D721Med (cell line): Measurements from ENCODE around the gene CCL28.

Experiments used
- DNase-seq: peaks from one replicate; pipeline ENCODE4 v3.0.0; 2011; ENCODE audit warnings: low spot score; ENCODE audit not compliant: insufficient read length
- FAIRE-seq: peaks from 2 replicates; lab custom pipeline; 2011; peaks lifted over from hg19 to GRCh38; lab: Jason Lieb, UNC
- TF ChIP-seq, protein P1 (sequence below): IDR thresholded peaks from 2 replicates; pipeline ENCODE4 v1.5.1; 2012; ENCODE audit warnings: mild to moderate bottlenecking, control low read depth; ENCODE audit not compliant: insufficient read depth; ENCODE audit errors: missing control alignments

The CCL28 gene

DNA sequence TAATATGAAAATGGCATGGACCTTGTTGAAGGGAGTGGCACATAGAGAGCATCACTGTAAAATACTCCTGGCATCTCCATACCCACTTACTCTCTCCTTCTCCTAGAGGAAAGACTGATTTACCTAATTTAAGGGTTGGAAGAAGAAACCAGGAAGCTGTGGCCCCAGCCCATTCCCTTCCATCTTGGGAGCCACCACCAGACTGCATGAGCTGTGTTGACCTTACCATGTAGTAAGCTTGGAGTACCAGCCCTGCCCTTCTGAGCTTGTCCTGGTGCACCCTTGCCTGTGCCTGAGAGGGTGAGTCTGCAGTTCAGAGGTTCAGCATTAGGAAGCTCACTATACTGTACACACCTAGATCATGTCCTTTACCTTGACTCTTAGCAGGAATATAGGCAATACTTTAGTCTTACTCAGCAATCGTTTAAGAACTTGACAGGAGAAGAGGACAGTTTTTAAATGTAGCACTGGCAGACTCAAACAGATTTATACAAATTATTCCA lies 63.3 kb downstream of the CCL28 start:
- TF ChIP-seq, protein P1, sequence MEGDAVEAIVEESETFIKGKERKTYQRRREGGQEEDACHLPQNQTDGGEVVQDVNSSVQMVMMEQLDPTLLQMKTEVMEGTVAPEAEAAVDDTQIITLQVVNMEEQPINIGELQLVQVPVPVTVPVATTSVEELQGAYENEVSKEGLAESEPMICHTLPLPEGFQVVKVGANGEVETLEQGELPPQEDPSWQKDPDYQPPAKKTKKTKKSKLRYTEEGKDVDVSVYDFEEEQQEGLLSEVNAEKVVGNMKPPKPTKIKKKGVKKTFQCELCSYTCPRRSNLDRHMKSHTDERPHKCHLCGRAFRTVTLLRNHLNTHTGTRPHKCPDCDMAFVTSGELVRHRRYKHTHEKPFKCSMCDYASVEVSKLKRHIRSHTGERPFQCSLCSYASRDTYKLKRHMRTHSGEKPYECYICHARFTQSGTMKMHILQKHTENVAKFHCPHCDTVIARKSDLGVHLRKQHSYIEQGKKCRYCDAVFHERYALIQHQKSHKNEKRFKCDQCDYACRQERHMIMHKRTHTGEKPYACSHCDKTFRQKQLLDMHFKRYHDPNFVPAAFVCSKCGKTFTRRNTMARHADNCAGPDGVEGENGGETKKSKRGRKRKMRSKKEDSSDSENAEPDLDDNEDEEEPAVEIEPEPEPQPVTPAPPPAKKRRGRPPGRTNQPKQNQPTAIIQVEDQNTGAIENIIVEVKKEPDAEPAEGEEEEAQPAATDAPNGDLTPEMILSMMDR = no peak
- FAIRE-seq (no peak), DNase-seq (no peak)

DNA sequence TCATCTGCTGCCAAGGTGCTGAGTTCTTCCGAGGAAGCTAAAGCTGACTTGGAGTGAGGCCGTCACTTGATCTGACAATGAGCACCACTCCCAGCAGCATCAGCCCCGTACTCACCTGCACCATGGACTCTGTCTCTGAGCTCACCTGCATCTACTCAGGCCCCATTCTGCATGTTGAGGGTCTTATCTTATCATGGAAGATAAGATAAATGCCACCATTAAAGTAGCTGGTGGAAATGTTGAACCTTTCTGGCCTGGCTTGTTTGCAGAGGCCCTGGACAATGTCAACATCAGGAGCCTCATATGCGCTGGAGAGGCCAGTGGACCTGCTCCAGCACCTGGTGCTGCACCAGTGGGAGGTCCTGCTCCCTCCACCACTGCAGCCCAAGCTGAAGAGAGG lies 64.0 kb downstream of the CCL28 start:
- TF ChIP-seq, protein P1 = no peak
- FAIRE-seq = no peak
- no peak for DNase-seq

DNA sequence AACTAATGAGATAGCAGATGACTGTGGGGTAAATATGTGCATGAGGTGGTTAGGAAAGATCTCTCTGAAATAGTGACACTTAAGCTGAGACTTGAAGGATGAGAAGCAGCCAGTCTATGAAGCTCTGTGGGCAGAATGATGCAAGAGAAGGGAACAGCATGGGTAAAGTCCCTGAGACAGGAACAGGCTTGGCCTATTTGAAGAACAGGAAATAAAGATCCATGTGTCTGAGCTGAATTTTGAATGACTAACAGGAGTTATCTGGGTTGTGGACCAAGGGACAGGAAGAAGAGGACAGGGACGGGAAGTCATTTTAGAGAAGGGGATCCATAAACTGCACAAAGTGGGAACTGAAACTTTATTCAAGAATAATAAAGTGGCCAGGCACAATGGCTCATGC lies 73.3 kb downstream of the CCL28 start:
- FAIRE-seq (no peak), DNase-seq (no peak)
- TF ChIP-seq, protein P1 = no peak

DNA sequence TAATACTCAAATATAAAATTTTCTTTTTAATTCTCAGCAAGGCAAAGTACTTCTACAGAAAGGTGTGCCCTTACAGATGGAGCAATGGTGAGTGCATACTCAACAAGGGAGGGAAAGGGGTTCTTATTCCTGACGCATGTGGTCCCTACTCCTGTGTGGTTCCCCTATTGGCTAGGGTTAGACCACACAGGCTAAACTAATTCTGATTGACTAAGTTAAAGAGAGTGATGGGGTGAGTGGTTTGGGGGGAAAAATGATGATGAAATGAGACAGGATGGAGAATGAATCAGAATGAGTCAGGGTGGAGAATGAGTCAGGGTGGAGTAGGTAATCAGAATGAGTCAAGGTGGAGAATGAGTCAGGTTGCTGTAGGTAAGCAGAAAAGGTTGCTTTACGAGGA lies 76.0 kb downstream of the CCL28 start:
- FAIRE-seq = no peak
- TF ChIP-seq, protein P1 = no peak
- DNase-seq = no peak

DNA sequence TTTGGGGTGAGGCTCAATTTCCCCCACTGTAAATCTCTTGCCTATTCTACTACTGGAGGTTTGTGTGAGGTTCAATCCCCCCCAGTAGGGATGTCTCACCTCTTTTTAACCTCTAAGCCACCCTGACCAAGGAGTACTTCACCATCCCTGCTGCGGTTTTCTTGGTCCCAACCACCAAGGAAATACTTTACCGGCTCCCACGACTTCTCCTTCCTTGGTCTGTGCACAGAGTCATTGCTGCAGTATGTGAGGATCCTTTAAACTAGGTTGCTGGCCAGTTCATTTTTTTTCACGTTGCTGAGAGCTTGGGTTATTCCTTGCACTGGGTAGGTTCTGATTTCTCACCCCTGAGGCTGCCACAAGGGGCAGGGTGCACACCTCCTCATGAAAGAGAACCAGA lies 76.5 kb downstream of the CCL28 start:
- no peak for DNase-seq
- FAIRE-seq = no peak
- TF ChIP-seq, protein P1 = no peak

DNA sequence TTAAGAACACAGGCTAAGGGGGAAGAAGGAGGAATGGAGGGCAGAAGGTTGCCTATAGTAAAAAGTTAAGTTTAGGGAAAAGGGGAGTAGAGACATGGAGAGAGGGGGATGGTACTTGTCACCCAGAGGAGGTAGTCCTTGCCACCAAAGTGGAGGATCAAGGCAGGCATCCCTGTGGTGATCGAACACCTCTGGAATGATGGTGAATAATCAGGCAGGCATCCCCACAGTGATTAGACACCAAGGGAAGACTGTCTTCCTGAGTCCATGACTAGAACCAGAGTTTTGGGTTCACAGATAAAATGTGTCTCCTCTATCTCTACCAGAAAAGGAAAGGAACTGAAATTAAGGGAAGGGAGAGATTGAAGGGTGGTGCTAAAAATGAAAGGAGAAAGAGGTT lies 79.8 kb downstream of the CCL28 start:
- no peak for FAIRE-seq
- no peak for DNase-seq
- TF ChIP-seq, protein P1 = no peak
